DMS79 treated with DMSO at 0.1 percent for 48 hours (cell line): Measurements from ENCODE around the gene SLC16A8.
"Not testable (repeated sequence)": the region's sequence is repeated elsewhere in the genome, so short reads cannot be mapped to it uniquely, and the experiment has no call there.

Source experiments
- DNase-seq: peaks from one replicate; lab custom pipeline; 2025; lab: John Stamatoyannopoulos, UW

The SLC16A8 gene

DNA sequence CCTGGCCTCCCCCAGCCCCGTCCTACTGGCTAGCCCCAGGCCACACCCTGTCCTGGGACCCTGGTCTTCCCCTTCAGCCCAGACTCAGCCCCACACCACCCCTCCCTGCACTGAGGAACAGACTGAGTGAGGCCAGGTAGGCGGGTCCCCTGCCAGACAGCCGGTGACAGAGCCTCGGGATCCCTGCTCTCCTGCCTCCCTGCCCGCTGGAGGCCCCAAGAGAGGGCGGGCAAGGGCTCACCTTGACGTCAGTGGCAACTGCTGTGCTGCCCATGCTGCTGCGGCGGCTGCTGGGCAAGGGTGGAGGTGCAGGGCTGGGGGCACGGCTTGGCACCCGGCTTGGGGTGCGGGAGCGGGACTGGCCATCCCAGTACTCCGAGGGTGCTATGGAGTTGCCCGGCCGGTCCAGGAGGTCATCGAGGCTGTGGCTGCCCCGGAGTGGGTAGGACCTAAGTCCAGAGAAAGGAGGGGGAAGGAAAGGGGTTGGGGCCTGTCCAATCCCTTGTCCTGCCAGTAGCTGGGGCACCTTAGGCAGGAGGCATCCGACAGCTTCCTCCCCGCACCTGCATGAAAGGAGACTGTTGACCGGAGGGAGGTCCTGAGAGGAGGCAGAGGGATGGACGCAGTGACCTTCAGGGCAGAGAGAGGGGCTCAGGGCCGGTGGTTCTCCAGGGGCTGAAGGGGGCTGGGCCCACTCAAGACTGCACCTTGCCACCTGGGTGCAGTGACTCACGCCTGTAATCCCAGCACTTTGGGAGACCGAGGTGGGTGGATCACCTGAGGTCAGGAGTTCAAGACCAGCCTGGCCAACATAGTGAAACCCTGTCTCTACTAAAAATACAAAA, 2.2 kb upstream of the SLC16A8 start:
- no peak for DNase-seq

- no peak for DNase-seq
Observed at GRCh38 chr22:38085501-38085900, 1.5 kb upstream of the SLC16A8 start.

DNA sequence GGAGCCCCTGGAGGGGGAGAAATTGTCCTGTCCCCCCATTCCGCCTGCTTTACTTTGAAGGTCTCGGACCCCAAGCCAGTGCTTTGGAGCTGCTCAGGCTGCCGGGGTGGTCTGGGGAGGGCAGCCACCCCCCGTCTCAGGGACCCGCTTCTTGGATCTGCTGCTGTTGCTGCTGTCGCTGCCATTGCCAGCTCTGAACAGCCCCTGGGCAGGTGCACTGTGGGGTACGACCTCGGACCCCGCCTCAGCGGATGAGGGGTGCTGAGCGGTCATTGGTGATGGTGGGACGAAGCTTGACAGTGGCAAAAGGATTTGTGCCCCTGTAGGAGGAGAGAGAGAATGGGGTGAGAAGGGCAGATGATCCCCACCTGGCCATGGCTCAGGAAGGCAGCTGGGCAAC, 1.1 kb upstream of the SLC16A8 start:
- no peak for DNase-seq

DNA sequence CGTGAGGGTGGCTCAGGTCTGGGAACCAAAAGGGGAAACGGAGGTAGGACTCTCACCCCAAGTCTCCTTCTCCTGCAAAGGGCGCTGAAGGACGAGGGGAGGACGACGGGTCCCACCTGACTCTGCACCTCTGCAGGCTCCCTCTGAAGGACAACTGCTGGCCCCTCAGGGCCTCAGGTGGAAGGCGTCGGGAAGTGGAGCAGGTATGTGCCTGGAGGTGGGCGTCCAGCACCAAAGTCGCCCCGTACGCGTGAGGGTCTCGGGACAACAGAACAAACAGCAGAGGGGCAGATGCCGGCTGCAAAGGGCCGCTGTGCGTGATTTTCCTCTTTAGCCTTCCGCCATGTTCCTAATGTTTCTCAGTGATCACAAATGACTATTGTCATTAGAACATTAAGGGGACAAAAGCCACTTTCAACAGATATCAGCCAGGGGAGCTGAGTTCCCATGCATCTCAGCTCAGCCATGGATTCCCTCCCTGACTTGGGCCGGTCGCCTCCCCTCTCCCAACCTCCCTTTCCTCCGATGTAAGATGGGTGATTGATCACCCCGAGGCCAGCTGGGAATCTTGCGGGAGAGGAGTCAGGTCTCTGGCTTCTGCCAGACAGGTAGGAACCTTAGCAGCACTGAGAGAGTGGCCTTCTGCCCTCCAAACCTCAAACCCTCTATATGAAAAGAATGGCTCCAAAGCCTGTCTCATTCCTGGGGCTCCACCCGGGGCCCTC, 836 bp downstream of the SLC16A8 start:
- no peak for DNase-seq

DNA sequence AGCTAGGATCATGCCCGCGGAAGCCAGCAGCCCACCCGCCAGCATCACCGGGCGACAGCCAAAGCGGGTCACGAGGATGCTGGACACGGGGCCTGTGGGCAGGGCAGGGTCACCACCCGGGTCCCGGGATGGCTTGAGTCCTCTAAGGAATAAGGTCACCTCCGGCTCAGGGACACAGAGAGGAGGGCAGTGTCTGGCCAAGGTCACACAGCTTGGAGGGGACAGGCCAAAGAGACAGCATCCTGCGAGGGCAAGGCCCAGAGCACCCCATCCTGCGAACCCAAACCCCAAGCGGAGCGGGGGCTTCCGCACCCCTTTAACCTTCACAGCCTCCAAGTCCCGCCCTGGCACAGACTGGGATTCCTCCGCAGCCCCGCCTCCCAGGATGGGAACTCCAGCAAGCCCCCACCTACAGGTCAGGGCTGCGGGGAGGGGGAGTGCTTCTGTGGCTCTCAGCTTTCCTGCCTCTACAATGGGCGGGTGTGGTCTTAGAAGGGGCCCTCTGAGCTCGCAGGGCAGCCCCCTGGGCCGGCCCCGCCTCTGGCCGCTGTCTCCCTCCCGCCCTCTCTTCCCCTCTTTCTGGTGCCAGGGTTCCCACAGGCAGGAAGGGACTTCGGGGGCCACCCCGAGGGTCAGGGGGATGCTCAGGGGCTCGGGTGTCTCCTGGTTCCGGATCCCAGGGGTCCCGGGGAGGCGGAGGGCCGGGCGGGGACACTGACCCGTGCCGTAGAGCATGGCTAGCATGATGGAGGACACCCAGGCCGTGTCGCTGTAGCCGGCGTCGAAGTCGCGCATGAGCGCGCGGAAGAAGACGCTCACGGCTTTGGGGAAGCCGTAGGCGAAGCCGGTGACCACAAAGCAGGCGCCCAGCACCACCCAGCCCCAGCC, 1.8 kb downstream of the SLC16A8 start:
- DNase-seq, result no peak

- DNase-seq, result no peak
Observed at GRCh38 chr22:38081636-38081940, 2.4 kb downstream of the SLC16A8 start.

GRCh38 chr22:38080850-38081635, 2.9 kb downstream of the SLC16A8 start:
- DNase-seq, result no peak

GRCh38 chr22:38080474-38080849, 3.5 kb downstream of the SLC16A8 start:
- no peak for DNase-seq

DNA sequence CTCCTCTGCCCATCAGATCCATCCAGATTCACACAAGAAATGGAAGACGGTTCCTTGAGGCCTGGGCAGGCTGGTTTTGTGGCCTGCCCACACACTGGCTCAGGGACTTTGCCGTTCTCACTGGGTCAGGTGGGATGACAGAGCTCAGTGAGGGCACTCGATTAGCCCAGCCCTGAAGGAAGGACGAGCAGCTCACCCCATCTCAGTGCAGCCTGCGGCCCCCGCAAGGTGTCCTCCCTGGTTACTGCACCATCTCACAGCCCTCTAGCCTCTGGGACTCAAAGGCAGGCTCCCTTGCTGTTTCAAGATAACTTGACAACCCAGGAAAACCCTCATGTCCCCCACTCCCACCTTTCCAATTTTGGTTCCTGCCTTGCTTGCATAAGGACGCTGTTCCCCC, 4.2 kb downstream of the SLC16A8 start:
- no peak for DNase-seq

DNA sequence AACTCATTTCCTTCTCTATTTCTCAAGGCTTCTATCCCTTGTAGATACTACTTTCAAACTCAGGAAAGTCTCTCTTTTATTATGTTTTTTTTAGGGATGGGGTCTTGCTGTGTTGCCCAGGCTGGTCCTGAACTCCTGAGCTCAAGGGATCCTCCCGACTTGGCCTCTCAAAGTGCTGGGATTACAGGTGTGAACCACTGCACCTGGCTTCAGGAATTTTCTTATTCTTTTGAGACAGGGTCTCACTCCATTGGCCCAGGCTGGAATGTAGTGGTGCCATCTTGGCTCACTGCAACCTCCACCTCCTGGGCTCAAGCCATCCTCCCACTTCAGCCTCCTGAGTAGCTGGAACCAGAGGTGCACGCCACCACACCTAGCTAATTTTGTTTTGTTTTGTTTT, 4.8 kb downstream of the SLC16A8 start:
- not testable (repeated sequence) for DNase-seq

DNA sequence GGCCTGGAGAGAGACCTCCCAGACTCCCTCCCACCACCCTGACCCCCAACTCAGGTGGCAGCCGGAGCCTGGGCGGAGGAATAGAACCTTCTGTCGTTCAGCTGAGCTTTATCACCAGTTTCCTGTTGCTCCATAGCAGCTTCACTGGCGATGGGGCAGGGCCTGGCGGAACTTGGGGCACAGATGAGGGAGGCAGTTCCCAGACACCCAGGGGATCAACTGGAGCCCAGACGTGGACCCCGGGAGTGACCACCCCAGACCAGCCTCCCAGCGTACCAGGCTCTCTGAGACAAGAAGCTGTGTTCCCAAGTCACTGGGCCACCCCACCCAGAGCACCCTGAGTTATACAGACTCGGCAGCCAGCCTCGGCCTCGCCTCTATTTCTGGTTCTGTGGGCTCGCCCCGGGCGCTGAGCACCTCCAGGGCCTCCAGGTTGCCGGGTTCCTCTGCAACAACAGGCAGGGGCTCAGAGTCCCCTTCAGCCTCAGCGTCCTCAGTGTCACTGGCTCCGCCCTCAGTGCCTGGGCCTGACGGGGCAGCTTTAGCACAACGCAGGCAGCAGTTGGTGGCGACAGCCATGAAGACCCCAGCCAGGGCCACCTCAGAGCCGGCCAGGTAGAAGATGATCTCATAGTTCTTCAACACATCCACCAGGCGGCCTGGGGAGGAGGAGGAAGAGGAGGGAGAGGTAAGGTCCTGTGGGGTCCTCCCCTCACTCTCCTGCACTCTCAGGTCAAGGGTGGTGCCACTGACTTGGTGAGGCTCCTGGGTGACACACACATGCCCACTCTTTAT, 5.7 kb downstream of the SLC16A8 start:
- DNase-seq, result no peak

DNA sequence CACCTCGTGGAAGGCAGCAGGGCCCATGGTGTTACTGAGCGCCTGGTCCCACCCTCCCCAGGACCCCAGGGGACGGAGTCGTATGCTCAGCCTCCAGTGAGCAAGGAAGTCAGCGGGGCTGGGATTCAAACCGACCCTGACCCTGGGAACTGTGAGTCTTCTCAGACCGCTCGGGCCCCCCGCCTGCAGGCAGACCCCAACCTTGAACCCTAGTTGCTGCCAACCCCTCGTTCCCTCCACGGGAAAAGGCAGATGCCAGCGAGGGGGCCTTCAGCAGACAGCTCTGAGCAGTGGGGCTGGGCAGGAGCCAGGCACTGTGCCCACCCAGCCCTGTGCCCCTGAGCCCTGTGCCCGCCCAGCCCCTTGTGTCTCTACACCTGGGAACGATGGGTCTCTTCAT, 6.4 kb downstream of the SLC16A8 start:
- DNase-seq, result no peak

DNA sequence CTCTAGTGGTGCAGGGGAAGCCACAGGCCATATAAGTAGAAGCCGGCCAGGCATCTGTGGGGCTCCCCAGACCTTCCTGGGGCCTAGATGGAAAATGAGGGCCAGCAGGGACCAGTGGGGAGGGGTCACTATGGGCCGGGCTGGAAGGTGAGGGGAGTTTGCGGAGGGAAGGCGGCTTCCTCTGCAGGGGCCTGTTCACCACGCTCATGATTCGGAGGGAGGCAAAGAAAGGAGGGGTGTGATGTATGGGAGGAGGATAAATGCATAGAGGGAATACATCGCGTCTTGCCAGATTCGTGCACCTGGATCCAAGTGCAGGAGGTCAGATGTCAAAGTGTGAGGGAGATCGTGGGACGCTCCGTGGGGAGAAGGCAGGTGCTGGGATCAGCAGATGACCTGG, 6.9 kb downstream of the SLC16A8 start:
- DNase-seq, result no peak

GRCh38 chr22:38075961-38076360, 8.0 kb downstream of the SLC16A8 start:
- DNase-seq, result no peak

GRCh38 chr22:38075105-38075825, 8.7 kb downstream of the SLC16A8 start:
- no peak for DNase-seq

DNA sequence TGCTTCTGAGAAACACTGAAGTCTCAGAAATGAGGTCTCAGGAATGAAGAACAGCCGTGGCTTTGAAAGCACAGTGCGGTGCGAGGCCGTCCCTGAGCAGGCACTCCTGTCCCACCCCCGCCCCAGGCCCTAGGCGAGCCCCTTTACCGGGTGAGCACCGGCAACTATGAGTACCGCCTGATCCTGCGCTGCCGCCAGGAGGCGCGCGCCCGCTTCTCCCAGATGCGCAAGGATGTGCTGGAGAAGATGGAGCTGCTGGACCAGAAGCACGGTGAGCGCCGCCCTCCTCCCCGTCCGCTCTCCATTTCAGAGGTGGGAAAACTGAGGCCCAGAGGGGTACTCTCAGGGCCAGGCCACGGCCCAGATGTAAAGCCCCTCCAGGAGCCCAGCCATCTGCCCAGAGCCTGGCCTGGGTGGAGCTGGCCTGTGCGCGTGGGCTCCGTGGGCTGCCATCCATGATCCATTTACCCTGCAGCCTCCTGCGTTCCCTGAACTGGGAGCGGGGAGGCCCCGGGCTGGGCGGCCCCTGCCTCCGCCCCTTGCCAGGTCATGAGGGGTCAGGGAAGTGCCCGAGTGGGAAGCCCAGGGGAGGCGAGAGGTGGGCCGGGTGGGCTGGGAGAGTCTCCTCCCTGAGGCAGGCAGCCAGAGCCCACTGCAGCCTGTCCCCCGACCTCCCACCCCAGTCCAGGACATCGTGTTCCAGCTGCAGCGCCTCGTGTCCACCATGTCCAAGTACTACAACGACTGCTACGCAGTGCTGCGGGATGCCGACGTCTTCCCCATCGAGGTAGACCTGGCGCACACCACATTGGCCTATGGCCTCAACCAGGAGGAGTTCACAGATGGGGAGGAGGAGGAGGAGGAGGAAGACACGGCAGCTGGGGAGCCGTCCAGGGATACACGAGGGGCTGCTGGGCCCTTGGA, 9.5 kb downstream of the SLC16A8 start:
- no peak for DNase-seq

DNA sequence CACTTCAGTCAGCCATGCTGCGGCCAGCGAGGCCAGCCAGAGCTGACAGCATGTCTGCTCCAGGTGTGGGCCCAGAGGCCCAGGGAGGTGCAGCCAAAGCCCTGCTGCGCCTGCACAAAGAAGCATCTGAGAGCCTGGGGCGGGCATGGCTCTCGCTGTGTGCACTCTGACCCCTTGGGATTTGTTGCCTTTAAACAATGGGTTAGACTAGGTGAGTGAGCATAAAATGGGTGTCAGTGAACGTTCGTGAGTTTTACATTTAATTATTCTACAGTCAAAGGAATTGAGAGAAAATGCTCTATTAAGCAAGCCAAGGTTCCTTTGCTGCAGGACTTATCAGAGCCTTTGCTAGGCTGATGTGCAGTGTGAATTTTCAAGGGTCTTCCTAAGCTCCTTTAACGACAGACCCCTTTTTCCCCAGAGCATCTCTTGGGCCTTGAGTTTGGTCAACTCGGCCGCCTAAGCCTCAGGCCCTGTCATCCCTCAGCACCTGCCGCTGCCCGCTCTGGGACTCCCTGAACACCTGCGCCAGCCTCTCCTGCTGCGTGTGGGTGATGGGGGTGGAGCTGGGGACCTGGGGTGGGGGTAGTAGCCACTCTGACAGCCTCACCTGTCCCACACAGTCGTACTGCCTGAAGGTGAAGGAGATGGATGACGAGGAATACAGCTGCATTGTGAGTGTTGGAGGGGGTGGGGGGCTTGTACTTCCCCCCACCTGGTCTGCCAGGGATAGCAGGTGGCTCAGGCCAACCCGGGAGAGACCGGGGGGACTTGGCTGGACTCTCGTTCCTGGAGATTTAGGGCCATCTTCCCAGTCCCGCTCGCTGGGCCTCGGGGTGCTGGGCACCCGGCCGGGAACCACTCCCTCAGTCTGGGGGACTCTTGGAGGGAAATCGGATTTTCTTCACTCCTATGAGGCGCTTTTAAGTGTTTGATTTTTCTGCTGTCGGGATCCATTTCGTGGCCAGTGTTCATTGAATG, 10.5 kb downstream of the SLC16A8 start:
- no peak for DNase-seq
